Fibroblast of peridontal ligament (primary cell): ENCODE results near the gene ATP6V0E2.
A peak's percentile ranks its signal among the peaks of the same experiment; 100 is the strongest.
"Not testable (repeated sequence)": the region's sequence is repeated elsewhere in the genome, so short reads cannot be mapped to it uniquely, and the experiment has no call there.

Source experiments
- DNase-seq: peaks from one replicate; pipeline ENCODE4 v3.0.0-alpha.2; 2010; ENCODE audit errors: extremely low read depth

Gene ATP6V0E2

DNA sequence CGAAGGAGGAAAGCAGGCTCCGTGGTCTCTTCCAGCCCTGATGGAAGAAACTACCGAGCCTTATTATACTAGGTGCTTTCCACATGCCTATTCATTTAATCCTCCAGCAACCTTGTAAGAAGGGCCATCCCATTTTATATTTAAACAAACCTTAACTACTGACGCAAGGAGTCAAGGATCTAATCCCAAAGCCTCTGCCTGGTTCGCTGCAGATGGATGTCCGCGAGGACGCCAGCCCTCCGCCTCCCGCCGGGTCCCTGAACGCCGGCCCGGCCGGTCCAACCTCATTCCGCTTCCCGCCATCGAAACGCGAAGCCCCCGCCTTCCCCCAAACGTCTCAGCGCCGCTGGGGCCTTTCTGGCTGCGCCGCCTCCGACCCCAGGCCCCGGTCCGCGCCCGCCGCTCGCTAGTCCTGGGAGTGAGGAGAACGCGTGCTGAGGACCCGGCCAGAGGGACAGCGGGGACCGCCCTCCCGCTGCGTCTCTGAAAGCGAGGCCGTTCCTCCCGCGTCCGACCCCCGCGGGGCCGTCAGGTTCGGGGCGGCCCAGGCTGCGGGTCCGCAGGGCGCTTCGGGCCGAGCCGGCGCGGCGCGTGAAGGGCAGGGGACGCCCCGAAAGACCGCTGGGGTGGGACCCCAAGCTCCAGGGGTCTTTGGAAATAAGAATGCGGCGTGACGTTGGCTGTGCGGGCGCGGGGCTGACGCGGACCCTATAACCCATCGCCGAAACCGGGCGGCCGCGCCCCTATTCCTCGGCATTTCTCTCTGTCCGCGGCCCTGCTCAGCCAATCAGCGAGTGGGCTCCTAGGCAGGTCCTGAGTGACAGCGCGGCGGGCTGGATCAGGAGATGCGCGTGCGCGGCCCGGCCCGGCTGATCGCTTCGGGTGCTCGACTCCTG, at the start of gene ATP6V0E2:
TSS of gene ATP6V0E2 (plus strand) at position 896 of the 896 bp plus-strand sequence. CDS start 97 bp downstream, outside the sequence.
- DNase-seq: peak; percentile 85

DNA sequence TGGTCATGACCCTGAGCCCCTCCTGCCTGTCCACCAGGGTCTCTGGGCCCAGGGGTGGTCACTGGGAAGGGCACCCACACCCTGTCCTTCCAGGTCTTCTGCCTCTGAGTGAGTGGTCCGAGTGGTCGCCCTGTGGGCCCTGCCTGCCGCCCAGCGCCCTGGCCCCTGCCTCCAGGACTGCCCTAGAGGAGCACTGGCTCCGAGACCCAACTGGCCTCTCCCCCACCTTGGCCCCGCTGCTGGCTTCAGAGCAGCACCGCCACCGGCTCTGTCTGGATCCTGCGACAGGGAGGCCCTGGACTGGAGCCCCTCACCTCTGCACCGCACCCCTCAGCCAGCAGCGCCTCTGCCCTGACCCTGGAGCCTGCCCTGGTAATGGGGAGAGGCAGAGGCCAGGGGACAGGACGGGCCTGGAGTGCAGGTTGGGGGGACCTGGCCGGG, 49.4 kb upstream of the ATP6V0E2 start:
- no peak for DNase-seq

DNA sequence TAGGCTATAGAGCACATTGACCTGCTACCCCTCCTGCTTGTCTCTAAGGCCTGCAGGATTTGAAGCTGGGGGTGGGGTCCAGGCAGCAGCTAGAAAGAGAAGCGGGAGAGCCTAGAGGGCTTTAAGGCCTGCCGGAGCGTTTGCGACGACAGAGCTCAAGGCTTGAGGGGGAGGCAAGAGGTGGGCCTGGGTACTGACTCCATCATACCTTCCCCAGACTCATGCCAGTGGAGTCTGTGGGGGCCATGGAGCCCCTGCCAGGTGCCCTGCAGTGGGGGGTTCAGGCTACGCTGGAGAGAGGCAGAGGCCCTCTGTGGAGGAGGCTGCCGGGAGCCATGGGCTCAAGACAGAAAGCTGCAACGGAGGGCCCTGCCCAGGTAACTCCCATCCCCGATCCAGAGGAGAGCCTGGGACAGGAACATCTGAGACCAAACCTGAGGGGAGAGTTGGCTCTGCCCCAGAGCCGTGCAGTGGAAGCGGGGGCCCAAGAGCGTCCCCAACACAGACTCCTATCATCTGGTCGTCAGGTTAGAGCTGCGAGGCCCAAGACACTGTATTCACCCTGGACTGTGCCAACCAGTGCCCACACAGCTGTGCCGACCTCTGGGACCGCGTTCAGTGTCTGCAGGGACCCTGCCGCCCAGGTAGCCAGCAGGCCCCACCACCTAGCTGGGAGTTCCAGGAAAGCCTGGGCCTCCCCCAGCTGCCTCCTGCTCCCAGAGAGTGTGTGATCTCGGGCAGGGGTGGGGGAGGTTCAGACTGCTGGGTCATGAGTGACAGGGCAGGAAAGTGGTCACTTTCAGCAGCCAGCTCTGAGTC, 48.8 kb upstream of the ATP6V0E2 start:
- no peak for DNase-seq

DNA sequence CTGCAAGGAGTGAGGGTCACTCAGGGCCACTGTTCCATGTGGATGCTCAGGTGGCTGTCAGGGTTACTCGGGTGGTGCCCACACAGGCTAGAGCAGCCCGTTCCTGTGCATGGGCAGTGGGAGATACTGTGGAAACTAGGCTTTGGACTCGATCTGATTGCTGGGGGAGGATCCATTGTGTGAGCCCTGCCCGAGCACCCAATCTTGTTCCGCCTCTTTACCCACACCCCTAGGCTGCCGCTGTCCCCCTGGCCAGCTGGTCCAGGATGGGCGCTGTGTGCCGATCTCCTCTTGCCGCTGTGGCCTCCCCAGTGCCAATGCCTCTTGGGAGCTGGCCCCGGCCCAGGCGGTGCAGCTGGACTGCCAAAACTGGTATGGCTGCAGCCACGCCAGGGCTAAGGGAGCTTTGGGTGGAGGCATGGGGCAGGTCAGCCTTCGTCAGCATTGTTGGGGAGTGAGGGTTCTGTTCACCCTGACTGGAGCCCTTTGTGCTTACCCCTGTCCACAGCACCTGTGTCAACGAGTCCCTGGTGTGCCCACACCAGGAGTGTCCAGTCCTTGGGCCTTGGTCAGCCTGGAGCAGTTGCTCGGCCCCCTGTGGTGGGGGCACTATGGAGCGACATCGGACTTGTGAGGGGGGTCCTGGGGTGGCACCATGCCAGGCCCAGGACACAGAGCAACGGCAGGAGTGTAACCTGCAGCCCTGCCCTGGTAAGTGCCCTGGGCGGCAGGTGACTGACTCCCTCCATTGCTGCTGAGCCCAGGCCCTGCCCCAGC, 48.0 kb upstream of the ATP6V0E2 start:
- DNase-seq: no peak

DNA sequence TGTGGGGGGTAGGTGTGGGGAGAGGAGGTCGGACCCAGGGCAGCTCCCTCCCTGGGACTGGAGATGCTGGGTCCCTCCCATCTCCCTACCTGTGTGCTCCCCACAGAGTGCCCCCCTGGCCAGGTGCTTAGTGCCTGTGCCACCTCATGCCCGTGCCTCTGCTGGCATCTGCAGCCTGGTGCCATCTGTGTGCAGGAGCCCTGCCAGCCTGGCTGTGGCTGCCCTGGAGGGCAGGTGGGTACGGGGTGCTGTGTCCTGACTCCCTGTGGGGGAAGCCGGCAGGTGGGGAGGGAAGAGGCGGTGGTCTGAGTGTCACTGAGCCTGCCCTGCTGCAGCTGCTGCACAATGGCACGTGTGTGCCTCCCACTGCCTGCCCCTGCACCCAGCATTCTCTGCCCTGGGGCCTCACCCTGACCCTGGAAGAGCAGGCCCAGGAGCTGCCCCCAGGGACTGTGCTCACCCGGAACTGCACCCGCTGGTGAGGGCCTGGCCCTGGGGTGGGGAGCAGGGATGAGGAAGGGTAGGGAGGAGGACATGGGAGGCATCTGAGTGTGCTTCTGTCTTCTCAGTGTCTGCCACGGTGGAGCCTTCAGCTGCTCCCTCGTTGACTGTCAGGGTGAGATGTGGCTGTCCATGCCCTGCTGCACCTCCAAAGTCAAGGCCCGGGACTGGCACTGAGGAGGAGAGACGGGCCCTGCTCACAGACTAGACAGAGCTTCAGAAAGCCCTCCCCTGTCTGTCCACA, 47.3 kb upstream of the ATP6V0E2 start:
- DNase-seq: no peak

DNA sequence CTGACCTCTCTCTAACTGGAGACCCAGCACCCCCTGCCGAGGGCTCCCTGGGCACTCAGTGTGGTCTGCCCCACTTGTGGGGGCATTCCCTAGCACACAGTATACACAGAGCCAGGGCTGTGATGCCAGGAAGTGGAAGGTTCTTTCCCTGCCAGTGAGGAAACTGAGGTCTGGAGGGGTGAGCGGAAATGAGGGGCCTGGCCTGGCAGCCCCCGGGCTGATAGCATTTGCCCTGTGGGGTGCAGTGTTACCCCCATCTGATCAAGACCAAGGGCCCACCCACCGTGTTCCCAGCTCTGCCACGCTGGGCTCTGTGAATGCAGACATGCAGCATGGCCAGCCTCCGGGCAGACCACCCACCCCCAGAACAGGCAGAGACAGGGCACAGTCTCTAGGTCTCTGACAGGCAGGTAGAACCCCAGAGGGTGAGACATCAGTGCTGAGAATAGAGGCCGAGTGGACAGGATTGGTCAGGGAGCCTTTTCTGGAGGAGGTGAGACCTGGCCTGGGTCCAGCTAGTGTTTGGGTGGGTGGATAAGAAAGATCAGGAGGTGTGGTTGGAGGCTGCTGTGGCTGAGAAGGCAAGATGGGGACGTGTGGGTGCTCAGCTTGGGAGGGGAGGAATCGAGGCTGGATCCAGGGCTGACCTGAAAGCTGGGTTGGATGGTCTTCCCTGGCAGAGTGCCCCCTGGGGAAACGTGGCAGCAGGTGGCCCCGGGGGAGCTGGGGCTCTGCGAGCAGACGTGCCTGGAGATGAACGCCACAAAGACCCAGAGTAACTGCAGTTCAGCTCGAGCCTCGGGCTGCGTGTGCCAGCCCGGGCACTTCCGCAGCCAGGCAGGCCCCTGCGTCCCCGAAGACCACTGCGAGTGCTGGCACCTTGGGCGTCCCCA, 46.4 kb upstream of the ATP6V0E2 start:
- no peak for DNase-seq

DNA sequence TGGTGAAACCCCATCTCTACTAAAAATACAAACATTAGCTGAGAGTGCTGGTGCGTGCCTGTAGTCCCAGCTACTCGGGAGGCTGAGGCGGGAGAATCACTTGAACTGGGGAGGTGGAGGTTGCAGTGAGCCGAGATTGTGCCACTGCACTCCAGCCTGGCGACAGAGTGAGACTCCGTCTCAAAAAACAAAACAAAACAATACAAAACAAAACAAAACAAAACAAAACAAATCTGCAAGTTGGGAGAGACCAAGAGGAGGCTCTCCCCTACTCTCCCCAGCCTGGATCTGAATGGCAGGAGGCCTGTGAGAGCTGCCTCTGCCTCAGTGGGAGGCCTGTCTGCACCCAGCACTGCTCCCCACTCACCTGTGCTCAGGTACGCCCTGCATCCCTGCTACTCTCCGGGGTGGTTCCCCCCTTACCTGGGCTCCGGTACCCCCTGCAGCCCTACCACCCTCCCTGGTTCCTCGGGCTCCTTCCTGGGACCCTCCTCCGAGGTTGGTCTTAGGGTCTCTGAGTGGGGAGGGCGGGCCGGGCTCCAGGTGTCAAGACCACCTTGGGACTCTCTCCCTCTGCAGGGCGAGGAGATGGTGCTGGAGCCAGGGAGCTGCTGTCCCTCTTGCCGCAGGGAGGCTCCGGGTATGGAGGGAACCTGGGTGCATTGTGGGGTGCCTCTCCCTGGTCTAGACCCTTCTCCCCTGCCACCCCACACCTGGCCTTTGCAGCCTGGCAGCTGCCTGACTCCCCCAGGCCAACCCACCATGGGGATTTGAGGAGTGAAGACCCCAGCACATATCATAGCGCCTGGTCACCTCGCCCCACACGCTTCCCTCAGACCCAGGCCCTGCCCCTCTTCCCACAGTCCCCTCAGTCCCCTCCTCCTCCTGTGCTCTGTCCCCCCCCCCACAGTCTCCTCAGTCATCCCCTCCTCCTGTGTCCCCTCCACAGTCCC, 45.1 kb upstream of the ATP6V0E2 start:
- no peak for DNase-seq

DNA sequence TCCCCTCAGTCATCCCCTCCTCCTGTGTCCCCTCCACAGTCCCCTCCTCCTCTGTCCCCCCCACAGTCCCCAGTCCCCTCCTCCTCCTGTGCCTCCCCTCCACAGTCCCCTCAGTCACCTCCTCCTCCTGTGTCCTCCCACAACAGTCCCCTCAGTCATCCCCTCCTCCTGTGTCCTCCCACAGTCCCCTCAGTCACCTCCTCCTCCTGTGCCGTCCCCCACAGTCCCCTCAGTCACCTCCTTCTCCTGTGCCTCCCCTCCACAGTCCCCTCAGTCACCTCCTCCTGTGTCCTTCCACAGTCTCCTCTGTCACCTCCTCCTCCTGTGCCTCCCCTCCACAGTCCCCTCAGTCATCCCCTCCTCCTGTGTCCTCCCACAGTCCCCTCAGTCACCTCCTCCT, 43.2 kb upstream of the ATP6V0E2 start:
- not testable (repeated sequence) for DNase-seq

DNA sequence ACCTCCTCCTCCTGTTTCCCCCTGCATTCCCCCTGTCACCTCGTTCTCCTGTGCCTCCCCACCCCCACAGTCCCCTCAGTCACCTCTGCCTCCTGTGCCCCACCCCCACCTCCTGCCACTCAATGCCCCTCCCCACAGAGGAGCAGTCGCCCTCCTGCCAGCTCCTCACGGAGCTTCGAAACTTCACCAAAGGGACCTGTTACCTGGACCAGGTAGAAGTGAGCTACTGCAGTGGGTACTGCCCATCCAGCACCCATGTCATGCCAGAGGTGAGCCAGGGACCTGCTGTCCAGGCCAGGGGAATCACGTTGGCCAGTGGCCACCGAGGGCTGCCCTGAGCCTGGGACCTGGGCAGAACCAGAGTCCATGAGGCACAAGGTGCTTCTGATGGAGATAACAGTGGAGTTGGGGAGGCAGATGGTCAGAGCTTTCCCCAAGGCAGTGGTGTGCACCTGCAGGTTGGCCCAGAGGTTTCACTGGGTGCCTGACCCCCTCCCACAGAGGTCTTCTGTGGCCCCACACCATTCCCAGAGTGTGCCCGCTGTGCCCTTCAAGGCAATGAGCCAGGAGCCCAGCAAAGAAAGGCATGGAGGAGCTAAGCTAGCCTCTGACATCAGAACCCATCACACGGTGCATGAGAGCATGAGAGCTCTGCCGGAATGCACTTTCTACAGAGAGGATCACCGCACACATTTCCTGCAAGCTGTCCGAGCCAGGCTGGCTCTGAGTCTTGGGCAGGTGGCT, 42.6 kb upstream of the ATP6V0E2 start:
- DNase-seq: no peak

DNA sequence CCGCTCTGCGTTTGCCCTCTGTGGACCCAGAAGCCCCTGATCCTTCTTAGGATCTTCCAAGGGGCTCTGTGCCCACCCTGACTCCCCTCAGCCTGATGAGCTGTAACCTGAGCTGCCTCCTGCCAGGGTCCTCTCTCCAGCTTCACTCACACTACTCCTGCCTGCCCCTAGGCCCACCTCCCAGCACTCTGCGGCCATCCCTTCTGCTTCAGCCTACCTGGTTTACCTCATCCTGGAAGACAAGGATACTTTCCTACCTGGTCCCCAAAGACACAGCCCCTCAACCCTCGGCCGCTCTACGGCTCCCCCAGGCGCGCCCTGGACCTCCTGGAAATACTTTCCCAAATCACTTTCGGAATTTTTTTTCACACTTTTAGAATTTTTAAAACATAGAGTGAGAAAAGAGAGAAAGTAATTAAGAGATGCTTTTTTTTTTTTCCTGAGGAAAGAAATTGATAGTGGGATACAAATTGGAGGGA, 42.0 kb upstream of the ATP6V0E2 start:
- DNase-seq: no peak

DNA sequence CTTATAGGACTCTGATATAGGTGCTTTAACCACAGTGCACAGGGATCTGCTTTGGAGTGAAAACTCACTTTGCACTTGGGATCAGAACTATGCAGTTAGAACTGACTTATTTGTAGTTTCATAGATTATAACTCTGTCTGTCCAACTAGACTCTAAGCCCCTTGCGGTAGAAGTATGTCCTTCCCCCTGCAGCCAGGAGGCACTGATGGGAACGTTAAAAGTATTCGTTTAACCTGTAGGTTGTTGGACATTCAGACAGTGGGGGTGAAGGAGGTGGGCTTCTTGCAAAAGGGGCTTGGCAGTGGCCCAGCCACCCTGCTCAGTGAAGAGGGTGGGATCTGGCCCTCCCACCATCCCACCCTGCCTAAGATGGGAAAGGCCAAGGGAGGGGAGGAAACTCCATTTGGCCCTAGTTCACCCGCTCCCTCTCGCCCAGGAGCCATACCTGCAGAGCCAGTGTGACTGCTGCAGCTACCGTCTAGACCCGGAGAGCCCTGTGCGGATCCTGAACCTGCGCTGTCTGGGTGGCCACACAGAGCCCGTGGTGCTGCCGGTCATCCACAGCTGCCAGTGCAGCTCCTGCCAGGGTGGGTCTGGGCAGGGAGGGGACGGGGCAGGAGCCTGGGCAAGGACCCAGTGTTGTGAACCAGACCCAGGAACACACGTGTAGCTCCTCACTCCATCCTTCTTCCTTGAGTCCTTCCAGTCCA, 41.3 kb upstream of the ATP6V0E2 start:
- DNase-seq: no peak

DNA sequence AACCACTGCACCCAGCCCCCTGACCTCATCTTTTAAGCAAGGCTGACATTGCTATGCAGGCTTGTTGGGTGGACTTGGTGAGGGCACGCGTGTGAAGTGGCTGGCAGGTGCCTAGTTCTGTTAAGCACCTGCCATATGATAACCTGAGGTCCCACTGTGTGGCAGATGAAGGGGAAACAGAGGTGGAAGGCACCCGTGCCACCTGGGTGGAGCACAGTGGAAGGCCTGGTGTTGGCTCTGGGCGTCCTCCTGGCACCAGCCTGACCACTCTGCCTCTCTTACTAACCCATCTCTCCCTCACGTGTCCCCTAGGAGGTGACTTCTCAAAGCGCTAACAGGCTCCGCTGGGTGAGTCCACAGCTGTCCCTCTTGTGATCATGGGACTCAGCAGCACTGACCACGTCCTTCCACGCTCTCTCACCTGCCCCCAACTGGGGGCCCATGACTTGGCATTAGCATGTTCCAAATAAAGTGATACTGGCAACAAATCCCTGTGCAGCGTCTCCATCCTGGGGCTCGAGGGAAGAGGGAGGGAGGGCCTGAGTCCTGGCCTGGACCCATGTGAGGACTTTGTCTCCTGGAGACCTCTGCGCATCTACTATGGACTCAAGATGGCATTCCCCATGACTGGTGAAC, 40.2 kb upstream of the ATP6V0E2 start:
- DNase-seq: no peak

DNA sequence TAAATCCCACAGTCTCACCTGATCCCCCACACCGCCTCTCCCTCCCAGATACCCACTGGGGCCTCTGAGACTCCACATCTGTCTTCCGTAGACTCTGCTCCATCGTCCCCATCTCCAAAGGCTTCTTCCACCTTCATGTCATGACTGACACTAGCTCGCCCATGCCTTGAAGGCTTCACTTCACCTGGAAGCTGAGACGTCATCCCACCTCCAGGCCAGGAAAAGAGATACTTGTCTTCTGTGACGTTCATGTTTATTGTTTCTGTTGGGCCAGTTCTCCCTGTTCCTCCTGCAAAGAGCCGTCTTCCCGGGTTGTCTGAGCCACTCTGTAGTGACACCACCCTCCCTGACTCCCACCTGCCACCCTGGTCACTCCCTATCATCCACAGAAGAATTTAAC, 39.2 kb upstream of the ATP6V0E2 start:
- no peak for DNase-seq

DNA sequence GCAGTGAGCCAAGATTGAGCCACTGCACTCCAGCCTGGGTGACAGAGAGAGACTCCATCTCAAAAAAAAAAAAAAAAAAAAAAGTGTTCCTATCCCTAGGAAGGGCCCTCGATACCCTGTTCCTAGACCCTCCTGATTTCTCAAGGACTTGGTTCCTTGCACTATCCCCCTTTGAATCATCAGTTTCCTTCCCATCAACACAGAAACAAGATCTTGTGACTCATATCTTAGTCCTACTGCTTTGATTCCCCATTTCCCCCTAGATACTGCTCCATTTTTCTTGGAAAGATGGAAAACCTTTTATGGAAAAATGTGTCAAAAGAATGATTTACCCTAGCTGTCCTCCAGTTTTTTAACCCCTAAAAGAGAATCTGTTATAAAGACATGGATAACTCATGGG, 37.3 kb upstream of the ATP6V0E2 start:
- no peak for DNase-seq

DNA sequence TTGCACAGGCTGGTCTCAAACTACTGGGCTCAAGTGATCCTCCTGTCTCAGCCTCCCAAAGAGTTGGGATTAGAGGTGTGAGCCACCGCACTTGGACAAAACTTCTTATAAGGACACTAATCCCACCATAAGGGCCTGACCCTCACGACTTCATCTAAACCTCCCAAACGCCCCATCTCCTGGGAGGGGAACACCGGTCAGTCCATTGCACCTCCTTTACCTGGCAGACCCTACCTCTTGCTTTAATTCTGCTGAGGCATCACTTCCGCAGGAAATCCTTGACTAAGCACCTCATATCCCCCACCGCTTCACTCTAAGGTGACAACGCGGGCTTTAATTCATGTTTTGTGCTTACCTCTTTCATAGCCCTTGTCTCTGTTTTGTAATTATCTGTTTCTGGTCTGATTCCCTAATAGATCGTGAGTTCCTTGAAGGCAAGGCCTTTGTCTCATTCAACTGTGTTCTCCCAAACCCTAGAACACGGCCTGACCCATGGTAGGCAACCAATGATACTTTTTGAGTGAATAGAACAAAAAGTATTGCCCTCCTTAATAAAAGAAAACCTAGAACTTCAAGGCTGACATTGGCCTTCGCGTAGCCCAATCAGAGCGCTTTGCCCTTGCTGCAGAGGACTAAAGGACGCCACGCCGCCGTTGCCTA, 36.1 kb upstream of the ATP6V0E2 start:
- DNase-seq: no peak

DNA sequence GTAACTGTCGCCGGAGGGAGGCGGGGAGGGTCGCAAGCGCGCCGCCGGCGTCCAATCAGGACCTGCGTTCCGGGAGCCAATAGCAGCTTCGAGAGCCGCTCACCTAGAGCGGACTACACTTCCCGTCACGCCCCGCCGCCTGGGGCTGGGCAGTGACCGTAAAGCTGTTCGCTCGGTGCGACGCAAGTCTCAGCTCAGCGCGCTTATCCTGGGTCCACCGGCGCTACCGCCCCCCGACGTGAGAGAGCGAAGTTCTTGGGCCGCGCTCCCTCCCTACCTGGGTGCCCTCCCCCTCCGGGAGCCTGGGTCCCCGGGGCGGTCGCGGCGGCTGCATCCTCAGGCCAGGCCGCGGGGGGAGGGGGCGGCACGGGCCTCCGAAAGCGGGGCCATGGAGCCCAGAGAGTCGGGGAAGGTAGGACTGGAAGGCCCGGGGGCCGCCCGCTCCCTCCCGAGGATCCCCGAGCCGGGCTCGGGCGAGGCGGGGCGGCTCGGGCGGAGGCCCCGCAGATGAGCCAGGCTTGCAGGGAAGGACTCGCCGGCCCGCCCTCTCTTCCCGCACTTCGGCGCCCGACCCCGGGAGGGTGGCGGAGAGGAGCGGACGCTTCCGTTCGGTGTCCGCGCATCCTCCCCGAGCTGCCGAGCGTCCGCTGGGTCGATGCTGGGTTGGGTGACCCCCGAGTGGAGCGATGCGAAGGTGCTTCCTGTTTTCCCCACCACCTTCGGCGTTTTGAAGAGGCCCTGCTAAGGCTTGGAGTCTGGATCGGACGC, 35.4 kb upstream of the ATP6V0E2 start, which contains the start of gene ZNF862:
TSS of gene ZNF862 (plus strand) at position 152 of the 768 bp plus-strand sequence. CDS start at position 389, 237 bp downstream.
- peak; percentile 93 for DNase-seq
